Stimulated activated CD4-positive, alpha-beta T cell treated with anti-CD3 and anti-CD28 coated beads, Interleukin-15, amount 100 ng/mL, for 1 hour (primary cell): ENCODE measurements around the gene RNF187.

Experiments
- DNase-seq, 2 donors: peaks; one replicate each; pipeline ENCODE4 v3.0.0-alpha.2; 2020; ENCODE audit warnings: low read depth in 1 of 2, low spot score in 1 of 2

Gene RNF187

GRCh38 chr1:228487336-228488124 lies at the start of gene RNF187:
Gene RNF187 (plus strand): TSS chr1:228487382.
- peak; percentile 32 to 81 for DNase-seq

DNA sequence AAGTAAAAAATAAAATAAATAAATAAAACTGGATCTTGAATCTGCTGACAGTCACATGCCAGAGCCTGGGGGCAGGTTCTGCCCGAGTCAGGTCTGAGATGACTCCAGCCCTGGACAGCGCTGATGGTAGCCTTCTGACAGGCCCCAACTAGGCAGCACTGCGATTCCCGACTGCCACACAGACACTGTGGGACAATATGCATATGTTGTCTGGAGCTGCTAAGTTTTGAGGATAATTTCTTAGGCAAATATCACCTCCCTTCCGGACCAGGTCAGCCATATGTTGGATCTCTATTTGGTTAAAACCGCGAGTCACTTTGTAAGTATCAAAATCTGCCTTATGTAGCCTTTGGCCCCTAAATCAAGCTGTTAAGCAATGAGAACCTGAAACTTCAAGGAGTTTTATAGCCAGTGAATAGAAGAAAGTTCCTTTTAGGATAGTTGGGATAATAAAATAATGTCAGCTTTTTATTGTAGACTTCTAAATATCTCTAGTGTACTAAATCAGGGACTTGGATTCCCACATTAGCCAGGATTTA lies 49.7 kb upstream of the RNF187 start:
- DNase-seq, result no peak

- DNase-seq, result no peak
Observed at GRCh38 chr1:228438266-228438665, 48.9 kb upstream of the RNF187 start.

DNA sequence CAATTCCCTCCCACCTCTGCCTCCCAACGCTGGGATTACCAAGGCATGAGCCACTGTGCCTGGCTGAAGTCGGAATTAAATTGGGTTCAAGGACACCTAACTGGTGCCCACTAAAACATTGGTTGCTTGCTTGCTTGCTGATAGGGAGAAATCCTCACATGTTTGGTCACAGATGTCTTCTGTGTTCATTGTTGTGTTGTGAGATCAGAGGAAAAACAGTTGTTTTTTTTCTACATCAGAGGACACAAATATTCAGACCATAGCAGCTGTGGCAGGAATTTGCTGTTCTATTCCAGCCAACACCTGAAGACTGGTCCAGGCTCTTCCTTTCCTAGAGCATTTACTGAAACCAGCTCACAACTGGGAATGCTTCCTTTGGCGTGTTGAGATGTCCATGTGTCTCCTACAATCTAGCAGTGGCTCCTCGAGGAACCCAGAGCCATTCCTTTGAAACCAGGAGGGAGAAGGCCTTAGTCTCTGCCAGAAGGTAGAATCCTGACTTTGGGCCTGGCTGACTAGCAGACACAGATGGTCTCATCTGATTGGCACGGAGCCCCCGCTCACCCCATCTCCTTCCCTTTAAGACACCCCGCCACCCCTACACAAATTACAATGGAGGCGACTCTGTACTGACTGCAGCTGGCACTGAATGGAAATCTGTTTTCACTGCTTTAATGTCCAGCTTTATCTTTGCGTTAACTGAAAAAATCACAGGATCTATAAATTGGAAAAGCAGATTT lies 46.3 kb upstream of the RNF187 start:
- no peak for DNase-seq

DNA sequence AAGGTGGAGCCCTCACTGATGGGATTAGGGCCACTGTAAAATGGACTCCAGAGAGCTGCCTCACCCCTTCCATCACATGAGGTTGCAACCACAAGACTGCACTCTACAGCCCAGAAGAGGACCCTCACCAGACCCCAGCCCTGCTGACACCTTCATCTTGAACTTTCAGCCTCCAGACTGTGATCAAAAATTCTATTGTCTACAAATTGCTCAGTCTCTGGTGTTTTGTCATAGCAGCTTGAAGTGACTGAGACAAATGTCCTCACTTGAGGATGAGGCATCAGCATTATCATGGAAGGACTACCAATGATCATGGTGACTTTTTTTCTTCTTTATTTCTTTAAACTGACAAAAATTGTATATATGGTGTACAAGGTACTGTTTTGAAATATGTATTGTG lies 43.8 kb upstream of the RNF187 start:
- no peak for DNase-seq

GRCh38 chr1:228445490-228445842 lies 41.7 kb upstream of the RNF187 start:
- DNase-seq, result no peak

DNA sequence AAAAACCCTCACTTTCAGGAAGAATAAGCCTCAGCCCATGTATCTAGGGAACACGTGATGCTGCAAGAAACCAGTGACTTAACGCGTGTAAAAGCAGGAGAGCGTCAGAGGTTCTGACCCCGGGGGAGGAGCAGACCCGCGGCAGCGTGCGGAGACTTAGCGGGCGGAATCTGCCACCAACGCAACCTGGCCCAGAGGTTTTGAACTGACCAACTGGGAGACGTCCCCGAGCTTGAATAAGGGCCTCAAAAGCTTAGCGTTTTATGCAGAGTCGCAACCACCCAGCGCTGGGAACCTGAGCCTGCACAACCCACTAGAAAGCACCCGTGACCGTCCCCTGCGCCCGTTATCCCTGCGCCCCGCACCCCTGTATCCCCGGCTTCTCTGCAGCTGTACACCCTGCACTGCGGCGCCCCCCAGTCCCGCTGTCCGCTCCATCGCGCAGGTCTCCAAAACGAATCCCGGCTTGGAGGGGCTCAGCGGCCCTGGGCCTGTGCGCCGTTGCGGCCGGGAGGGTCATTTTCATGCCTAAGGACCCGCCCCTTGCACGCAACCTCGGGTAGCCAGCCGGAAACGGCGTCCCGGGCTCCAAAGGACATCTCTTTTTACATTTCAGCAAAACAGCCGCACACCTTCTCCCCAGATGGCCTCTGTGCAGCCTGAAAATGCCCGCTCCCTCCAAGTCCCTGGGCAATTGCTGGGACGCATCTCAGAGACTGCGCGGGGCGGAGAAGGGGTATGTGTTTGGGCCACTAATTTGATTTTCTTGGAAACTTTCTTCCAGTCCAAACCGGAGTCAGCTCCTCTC lies 41.1 kb upstream of the RNF187 start:
- no peak for DNase-seq

GRCh38 chr1:228446852-228447251 lies 40.3 kb upstream of the RNF187 start:
- DNase-seq, result no peak

- DNase-seq, result no peak
Observed at GRCh38 chr1:228448372-228448771, 38.8 kb upstream of the RNF187 start.

GRCh38 chr1:228450200-228450599 lies 37.0 kb upstream of the RNF187 start:
- DNase-seq, result no peak

- no peak for DNase-seq
Observed at GRCh38 chr1:228452194-228453021, 34.8 kb upstream of the RNF187 start.

- DNase-seq, result no peak
Observed at GRCh38 chr1:228453022-228453560, 34.1 kb upstream of the RNF187 start.

DNA sequence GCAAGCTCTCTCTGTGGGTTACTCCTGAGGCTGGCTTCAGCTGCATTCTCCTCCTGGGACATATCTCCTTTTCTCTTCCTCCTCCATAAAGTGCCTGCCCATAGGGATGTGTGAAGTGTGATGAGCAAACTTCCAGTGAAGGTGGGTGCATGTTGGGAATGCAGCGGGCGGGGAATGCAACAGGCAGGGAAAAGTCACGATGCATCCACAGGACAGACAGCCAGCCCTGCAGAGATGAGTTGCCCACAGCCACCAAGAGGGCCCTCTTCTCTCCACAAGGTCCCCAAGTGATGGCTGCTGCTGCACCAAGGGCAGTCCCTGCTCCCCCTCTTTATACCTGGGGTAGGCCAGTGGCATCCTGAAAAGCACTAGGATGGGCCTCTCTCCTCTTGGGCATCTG lies 33.6 kb upstream of the RNF187 start:
- no peak for DNase-seq

DNA sequence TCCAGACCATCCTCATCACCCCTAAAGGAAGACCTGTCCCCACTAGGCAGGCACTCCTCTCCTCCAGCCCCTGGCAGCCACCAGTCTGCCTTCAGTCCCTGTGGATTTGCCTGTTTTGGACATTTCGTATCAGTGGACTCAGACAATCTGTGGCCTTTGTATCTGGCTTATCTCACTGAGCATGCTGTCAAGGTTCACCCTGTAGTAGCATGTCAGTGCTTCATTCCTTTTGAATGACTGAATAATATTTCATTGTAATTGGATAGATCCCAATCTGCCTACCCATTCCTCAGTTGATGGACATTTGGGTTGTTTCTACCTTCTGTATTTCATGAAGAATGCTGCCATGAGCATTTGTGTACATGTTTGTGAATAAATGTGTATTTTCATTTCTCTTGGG lies 32.9 kb upstream of the RNF187 start:
- no peak for DNase-seq

DNA sequence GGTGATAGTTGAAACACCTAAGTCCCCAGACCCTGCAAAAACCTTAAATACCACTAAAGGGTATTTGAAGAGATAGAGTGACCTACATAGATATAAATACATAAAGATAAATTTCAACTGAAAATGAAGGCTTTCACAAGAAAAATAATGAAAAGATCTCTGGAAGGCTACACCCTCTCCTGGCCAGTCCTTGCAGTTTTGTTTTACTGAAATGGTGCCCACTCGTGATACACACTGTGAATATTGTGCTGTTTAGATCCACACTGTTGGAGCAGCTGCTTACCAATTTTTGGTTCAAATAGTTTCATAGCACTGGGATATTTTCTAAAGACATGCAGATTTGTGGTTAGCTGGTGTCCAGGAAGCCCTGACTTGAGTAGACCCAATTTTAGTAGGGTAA lies 31.5 kb upstream of the RNF187 start:
- no peak for DNase-seq

DNA sequence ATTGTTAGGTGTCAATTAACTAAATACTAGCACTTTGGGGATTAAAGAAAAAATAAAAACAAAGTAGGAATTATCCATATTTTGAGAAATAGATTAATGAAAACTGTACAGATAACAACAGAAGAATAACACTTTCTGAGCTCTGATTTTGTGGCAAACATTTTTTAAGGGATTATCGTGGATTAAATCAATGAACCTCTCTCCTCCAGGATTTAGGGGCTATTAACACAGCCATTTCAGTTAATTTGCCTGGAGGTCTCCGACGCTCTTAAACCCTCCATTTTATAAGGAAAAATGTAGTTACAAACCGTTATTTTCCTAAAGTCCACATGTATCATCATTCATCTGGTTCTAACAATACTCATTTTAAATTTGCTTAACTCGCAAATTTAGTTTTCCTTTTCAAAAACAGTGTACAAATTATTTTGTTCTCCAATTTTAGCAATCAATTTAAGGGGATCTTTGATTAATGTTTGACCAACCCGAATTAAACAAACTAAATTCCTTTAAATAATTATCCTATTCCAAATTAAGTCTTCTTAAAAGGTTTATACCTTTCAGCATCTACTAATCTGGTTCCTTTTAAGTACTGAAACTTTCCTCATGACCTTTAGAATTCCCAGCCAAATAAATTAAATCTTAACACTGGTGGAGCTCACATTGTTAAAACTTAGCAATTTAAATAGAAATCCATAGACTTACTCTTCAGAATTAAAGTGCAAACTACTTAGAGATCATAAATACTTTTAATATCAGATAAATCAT lies 30.7 kb upstream of the RNF187 start:
- DNase-seq, result no peak

DNA sequence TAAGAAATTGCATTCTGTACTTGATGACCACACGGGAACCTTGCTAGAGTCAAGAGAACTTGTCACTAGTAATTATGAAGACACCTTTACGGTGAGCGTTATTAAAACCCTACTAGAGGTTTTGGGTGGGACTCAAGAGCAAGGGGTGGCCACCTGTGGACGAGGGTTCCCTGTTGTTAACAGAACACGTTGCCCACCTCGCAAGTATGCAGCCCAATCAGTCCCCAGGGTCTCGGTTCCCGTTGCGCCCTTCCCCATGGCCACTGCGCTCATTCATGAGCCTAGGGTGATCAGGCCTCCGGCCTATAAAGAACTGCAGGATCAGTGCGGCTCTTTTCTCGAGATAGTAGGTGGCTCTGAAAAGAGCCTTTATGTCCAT lies 30.2 kb upstream of the RNF187 start:
- no peak for DNase-seq

DNA sequence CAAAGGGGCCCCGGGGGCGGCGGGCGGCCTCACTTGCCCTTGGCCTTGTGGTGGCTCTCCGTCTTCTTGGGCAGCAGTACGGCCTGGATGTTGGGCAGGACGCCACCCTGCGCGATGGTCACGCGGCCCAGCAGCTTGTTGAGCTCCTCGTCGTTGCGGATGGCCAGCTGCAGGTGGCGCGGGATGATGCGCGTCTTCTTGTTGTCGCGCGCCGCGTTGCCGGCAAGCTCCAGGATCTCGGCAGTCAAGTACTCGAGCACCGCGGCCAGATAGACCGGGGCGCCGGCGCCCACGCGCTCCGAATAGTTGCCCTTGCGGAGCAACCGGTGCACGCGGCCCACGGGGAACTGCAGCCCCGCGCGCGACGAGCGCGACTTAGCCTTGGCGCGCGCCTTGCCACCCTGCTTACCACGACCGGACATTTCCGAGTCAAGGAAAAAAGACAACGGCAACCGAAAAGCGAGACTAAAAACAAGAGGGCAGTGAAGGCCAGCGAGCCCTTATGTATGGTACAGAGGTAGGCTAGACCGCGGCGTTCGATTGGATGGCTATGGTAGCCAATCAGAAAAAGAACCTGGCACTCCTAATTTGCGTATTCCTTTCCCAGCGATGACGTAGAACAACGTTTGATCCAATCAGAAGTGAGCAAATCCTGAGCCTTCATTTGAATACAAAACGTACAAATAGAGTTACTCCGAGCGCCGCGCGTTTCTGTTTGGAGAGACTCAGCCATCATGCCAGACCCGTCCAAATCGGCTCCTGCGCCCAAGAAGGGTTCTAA lies 29.6 kb upstream of the RNF187 start:
- peak; percentile 61 to 69 for DNase-seq
